HepG2 (cell line): ENCODE results near the gene FNDC3A. TPM values are rescaled to one million over a fixed set of nuclear protein-coding genes. Genes with fewer than 3 reads are reported as not detected.

ENCODE experiments used
- ATAC-seq: fragments of 200-7000 bp; cut with Tn5 transposase; 3 replicates; pipeline ENCODE4 v1.9.1; 2020; ENCODE audit warnings: mild to moderate bottlenecking, moderate library complexity
- Bru-seq: library from RNA; stranded (reverse); fragments of 400-500 nt; gene quantifications from one replicate; lab custom pipeline; 2021; lab: Mats Ljungman, UMichigan
- BruChase-seq, 2 experiments: library from RNA; stranded (reverse); fragments of 400-500 nt; gene quantifications; one replicate each; lab custom pipeline; 2021; lab: Mats Ljungman, UMichigan
- BruUV-seq: library from RNA; stranded (reverse); fragments of 400-500 nt; replicated peaks from 2 replicates; lab custom pipeline; 2021; lab: Mats Ljungman, UMichigan
- CTCF ChIA-PET: fragments of 300-600 bp; formaldehyde crosslinking; extraction: SDS; loops from one replicate; lab custom pipeline; 2021; ENCODE audit warnings: low total read pairs, inconsistent platforms, low intra/inter-chr PET ratio; lab: Yijun Ruan, JAX
- POLR2A ChIA-PET: fragments of 350-600 bp; sonication (Branson Sonifier 250); formaldehyde crosslinking; loops from one replicate; lab custom pipeline; 2020; ENCODE audit warnings: antibody characterized with exemption, inconsistent platforms; lab: Yijun Ruan, JAX
- DNase-seq: peaks from one replicate; pipeline ENCODE4 v3.0.0-alpha.2; 2015; ENCODE audit warnings: low spot score
- FAIRE-seq: peaks from 3 replicates; lab custom pipeline; 2011; peaks lifted over from hg19 to GRCh38; lab: Jason Lieb, UNC
- H2AFZ ChIP-seq: one replicate; pipeline ENCODE4 v1.6.1; 2011; ENCODE audit warnings: low read length, inconsistent platforms
- H3K27ac ChIP-seq: fragments of 300-600 bp; 3 replicates; pipeline ENCODE4 v1.8.0; 2011; ENCODE audit warnings: mixed run types, mild to moderate bottlenecking, mixed read lengths, low read length, inconsistent platforms; ENCODE audit not compliant: insufficient read depth; ENCODE audit errors: extremely low read length
- H3K27me3 ChIP-seq, 2 experiments: fragments of 200-600 bp in 1 of 2; 2 replicates in 1 of 2; 3 replicates in 1 of 2; pipeline versions ENCODE4 v1.6.0 to v1.8.0; 2011; ENCODE audit warnings: low read length in 2 of 2, mild to moderate bottlenecking in 2 of 2, moderate library complexity in 2 of 2, inconsistent platforms in 1 of 2; ENCODE audit not compliant: insufficient read depth in 2 of 2, control insufficient read depth in 1 of 2
- H3K36me3 ChIP-seq, 2 experiments: fragments of 200-600 bp in 1 of 2; replicated peaks in 1 of 2; 2 replicates in 1 of 2; 3 replicates in 1 of 2; pipeline versions ENCODE4 v1.5.1 to v1.8.0; 2011; ENCODE audit warnings: low read length in 2 of 2, inconsistent platforms in 1 of 2; ENCODE audit not compliant: insufficient read depth in 2 of 2, control insufficient read depth in 1 of 2
- H3K4me1 ChIP-seq: 2 replicates; pipeline ENCODE4 v1.5.1; 2012; ENCODE audit warnings: low read length, inconsistent platforms; ENCODE audit not compliant: insufficient read depth
- H3K4me2 ChIP-seq: 2 replicates; pipeline ENCODE4 v1.6.0; 2011; ENCODE audit warnings: low read depth, low read length, inconsistent platforms
- H3K4me3 ChIP-seq, 3 experiments: fragments of 200-600 bp in 1 of 3; sonication (generic), shearing (Covaris generic) in 1 of 3; replicated peaks in 1 of 3; 2 replicates each; pipeline ENCODE4 v1.5.1; 2011 to 2016; ENCODE audit warnings: low read length in 3 of 3, inconsistent platforms in 2 of 3, low read depth in 2 of 3, mild to moderate bottlenecking in 2 of 3, control low read depth in 1 of 3, mixed read lengths in 1 of 3; ENCODE audit not compliant: insufficient read depth in 1 of 3
- H3K79me2 ChIP-seq: one replicate; pipeline ENCODE4 v1.6.1; 2011; ENCODE audit warnings: low read length, inconsistent platforms; ENCODE audit not compliant: insufficient read depth
- H3K9ac ChIP-seq: 2 replicates; pipeline ENCODE4 v1.6.0; 2011; ENCODE audit warnings: mild to moderate bottlenecking, low read depth, low read length, inconsistent platforms; ENCODE audit not compliant: insufficient read depth
- H3K9me3 ChIP-seq: 2 replicates; pipeline ENCODE4 v1.5.1; 2012; ENCODE audit warnings: mild to moderate bottlenecking, low read length
- H4K20me1 ChIP-seq: 2 replicates; pipeline ENCODE4 v1.6.0; 2011; ENCODE audit warnings: inconsistent platforms, mild to moderate bottlenecking, low read length, moderate library complexity; ENCODE audit not compliant: insufficient read depth
- GATA4 ChIP-seq: sonication (generic); IDR thresholded peaks from 2 replicates; pipeline ENCODE4 v1.6.1; 2016; ENCODE audit warnings: antibody characterized with exemption, low read depth, borderline replicate concordance
- RCOR2 ChIP-seq: IDR thresholded peaks from 2 replicates; pipeline ENCODE4 v1.6.1; 2016; ENCODE audit warnings: missing biosample characterization, missing genetic modification reagents
- RNF219 ChIP-seq: sonication (generic); formaldehyde crosslinking; IDR thresholded peaks from 2 replicates; pipeline ENCODE4 v1.5.0; 2020; ENCODE audit warnings: mild to moderate bottlenecking, missing genetic modification reagents
- SIX1 ChIP-seq: sonication (generic); formaldehyde crosslinking; IDR thresholded peaks from 2 replicates; pipeline ENCODE4 v1.4.0; 2020; ENCODE audit warnings: missing genetic modification reagents, borderline replicate concordance
- XRCC5 ChIP-seq: fragments of 200-400 bp; formaldehyde crosslinking; optimal IDR thresholded peaks from 2 replicates; pipeline ENCODE3; 2017; ENCODE audit warnings: mild to moderate bottlenecking, low read length
- ZNF326 ChIP-seq: sonication (generic); formaldehyde crosslinking; IDR thresholded peaks from 2 replicates; pipeline ENCODE4 v1.4.0; 2020; ENCODE audit warnings: missing genetic modification reagents, borderline replicate concordance
- ZNF557 ChIP-seq: sonication (generic); formaldehyde crosslinking; IDR thresholded peaks from 2 replicates; pipeline ENCODE4 v1.4.0; 2020; ENCODE audit warnings: missing genetic modification reagents
- WGBS: methylation state at CpG from one replicate; pipeline ENCODE4 v1.1.6; 2017; ENCODE audit warnings: low lambda C conversion rate; 5-methylcytosine and 5-hydroxymethylcytosine counted together
- in situ Hi-C: cut with HindIII; loops from 2 replicates; pipeline ENCODE4 v1.10.0; 2017; ENCODE audit warnings: low pct_unique_long_range_greater_than_20kb; ENCODE audit not compliant: extremely low pct_ligation_motif_present
- intact Hi-C: fragments of 100-400 bp; cut with micrococcal nuclease; formaldehyde crosslinking; loops from one replicate; pipeline ENCODE4 v1.10.0; 2022; ENCODE audit not compliant: unreplicated experiment
- long read RNA-seq, 2 experiments: library from RNA in 1 of 2; library from polyadenylated mRNA in 1 of 2; stranded (forward) in 1 of 2; unstranded in 1 of 2; transcript quantifications; one replicate each; pipeline ENCODE4 v2.0.0, GENCODE V29; 2019 to 2022
- polyA minus RNA-seq, 3 experiments: library from RNA; depleted of rRNA, polyadenylated mRNA; stranded (reverse); fragments of >200 nt; gene quantifications; 2 replicates each; pipeline ENCODE4 v1.2.3, GENCODE V29; 2011; ENCODE audit warnings: low replicate concordance in 1 of 3
- polyA plus RNA-seq, 8 experiments: library from polyadenylated mRNA; depleted of rRNA in 3 of 8; stranded (reverse) in 7 of 8; unstranded in 1 of 8; fragments of >200 nt; fragmentation: Illumina TruSeq in 4 of 8; extraction: Trizol in 4 of 8; gene quantifications; 2 replicates each; pipeline versions ENCODE4 v1.2.1 to v1.2.3, GENCODE V29; 2011 to 2016; ENCODE audit warnings: low read depth in 4 of 8, missing spikeins in 1 of 8, mixed read lengths in 1 of 8; ENCODE audit not compliant: insufficient read depth in 1 of 8
- total RNA-seq, 5 experiments: library from RNA; depleted of rRNA; stranded (reverse); fragments of >200 nt; fragmentation: Illumina TruSeq; extraction: Trizol; gene quantifications; 2 replicates each; pipeline ENCODE4 v1.2.3, GENCODE V29; 2016; ENCODE audit warnings: low read depth in 1 of 5

FNDC3A gene, protein sequence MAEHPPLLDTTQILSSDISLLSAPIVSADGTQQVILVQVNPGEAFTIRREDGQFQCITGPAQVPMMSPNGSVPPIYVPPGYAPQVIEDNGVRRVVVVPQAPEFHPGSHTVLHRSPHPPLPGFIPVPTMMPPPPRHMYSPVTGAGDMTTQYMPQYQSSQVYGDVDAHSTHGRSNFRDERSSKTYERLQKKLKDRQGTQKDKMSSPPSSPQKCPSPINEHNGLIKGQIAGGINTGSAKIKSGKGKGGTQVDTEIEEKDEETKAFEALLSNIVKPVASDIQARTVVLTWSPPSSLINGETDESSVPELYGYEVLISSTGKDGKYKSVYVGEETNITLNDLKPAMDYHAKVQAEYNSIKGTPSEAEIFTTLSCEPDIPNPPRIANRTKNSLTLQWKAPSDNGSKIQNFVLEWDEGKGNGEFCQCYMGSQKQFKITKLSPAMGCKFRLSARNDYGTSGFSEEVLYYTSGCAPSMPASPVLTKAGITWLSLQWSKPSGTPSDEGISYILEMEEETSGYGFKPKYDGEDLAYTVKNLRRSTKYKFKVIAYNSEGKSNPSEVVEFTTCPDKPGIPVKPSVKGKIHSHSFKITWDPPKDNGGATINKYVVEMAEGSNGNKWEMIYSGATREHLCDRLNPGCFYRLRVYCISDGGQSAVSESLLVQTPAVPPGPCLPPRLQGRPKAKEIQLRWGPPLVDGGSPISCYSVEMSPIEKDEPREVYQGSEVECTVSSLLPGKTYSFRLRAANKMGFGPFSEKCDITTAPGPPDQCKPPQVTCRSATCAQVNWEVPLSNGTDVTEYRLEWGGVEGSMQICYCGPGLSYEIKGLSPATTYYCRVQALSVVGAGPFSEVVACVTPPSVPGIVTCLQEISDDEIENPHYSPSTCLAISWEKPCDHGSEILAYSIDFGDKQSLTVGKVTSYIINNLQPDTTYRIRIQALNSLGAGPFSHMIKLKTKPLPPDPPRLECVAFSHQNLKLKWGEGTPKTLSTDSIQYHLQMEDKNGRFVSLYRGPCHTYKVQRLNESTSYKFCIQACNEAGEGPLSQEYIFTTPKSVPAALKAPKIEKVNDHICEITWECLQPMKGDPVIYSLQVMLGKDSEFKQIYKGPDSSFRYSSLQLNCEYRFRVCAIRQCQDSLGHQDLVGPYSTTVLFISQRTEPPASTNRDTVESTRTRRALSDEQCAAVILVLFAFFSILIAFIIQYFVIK
- total RNA-seq (2016; rRNA removed; fragmentation: Illumina TruSeq; extraction: Trizol) (39.3 and 61.0 TPM in 2 replicates), polyA plus RNA-seq (2011; rRNA removed) (31.8 and 36.7 TPM in 2 replicates), polyA minus RNA-seq (2011; rRNA and poly(A)+ RNA removed; ENCODE audit: low replicate concordance) (119 and 137 TPM in 2 replicates), Bru-seq, nascent RNA (percentile 87 among the genes with signal in this experiment), BruChase-seq, experiment 1, labeled RNA remaining after a 6-hour chase (percentile 81 among the genes with signal in this experiment), BruChase-seq, experiment 2, labeled RNA remaining after a 2-hour chase (percentile 82 among the genes with signal in this experiment)
- 7.8 and 9.7 TPM in 2 replicates for total RNA-seq (2016; cell fraction: cytosol; rRNA removed; fragmentation: Illumina TruSeq; extraction: Trizol; ENCODE audit: low read depth)
- 38.3 and 56.1 TPM in 2 replicates for total RNA-seq (2016; cell fraction: insoluble cytoplasmic fraction; rRNA removed; fragmentation: Illumina TruSeq; extraction: Trizol)
- total RNA-seq (2016; cell fraction: membrane; rRNA removed; fragmentation: Illumina TruSeq; extraction: Trizol) = 15.7 and 18.0 TPM in 2 replicates
- 45.5 and 47.5 TPM in 2 replicates for total RNA-seq (2016; cell fraction: nucleus; rRNA removed; fragmentation: Illumina TruSeq; extraction: Trizol)
- polyA plus RNA-seq (2011; cell fraction: cytosol; rRNA removed) = 16.5 and 24.3 TPM in 2 replicates
- 21.7 and 24.6 TPM in 2 replicates for polyA plus RNA-seq (2011; cell fraction: nucleus; rRNA removed)
- polyA plus RNA-seq (2012) = 20.5 and 23.5 TPM in 2 replicates
- 0.87 and 1.1 TPM in 2 replicates for polyA plus RNA-seq (2016; cell fraction: cytosol; fragmentation: Illumina TruSeq; extraction: Trizol; ENCODE audit: low read depth)
- 38.9 and 40.1 TPM in 2 replicates for polyA plus RNA-seq (2016; cell fraction: insoluble cytoplasmic fraction; fragmentation: Illumina TruSeq; extraction: Trizol; ENCODE audit: low read depth)
- polyA plus RNA-seq (2016; cell fraction: membrane; fragmentation: Illumina TruSeq; extraction: Trizol; ENCODE audit: low read depth) = 5.3 and 6.2 TPM in 2 replicates
- polyA plus RNA-seq (2016; cell fraction: nucleus; fragmentation: Illumina TruSeq; extraction: Trizol; ENCODE audit: insufficient read depth, low read depth) = 44.7 and 50.0 TPM in 2 replicates
- 33.8 and 40.5 TPM in 2 replicates for polyA minus RNA-seq (2011; cell fraction: cytosol; rRNA and poly(A)+ RNA removed)
- 75.2 and 87.5 TPM in 2 replicates for polyA minus RNA-seq (2011; cell fraction: nucleus; rRNA and poly(A)+ RNA removed)
- long read RNA-seq, experiment 1, partial matches to known transcripts = 8 of 12 reads
- long read RNA-seq, experiment 1, other reads (novel, unspliced or antisense) = 4 of 12 reads
- long read RNA-seq, experiment 2, full-length matches to known transcripts = 4 of 44 reads
- long read RNA-seq, experiment 2, partial matches to known transcripts = 4 of 44 reads
- long read RNA-seq, experiment 2, other reads (novel, unspliced or antisense) = 36 of 44 reads

GRCh38 chr13:48975856-48976575 lies at the start of gene FNDC3A:
TSS of gene FNDC3A (plus strand) at chr13:48975912. CDS start at chr13:49006191, 30,279 bp downstream.
- H2AFZ ChIP-seq = peak within 1 kb of the TSS; percentile 71
- H3K9ac ChIP-seq = peak within 1 kb of the TSS; percentile 92
- DNase-seq (peak; percentile 67), FAIRE-seq (no peak), ATAC-seq (peak; percentile 91)
- ChIA-PET POLR2A (interaction anchor here (0.9 to 1.2 kb wide), 4 partner anchors 43 to 443 kb away, joined by 3 to 4 read pairs (median 4); partner anchors contain the start of gene RCBTB2), CTCF (no interaction called here)
- BruUV-seq = no TSS peak
- intact Hi-C loops (loop anchor here (10.0 kb wide), 1 partner anchor 139 kb away; no protein-coding TSS in a partner anchor), in situ Hi-C loops (no loop called here)
- peaks cover 8% of the 10 kb centered on the region; the same call in 1 of the 2 replicates for H3K9me3 ChIP-seq
- no peaks in the 10 kb centered on the region for H3K36me3 ChIP-seq
- peaks cover 44% of the 10 kb centered on the region for H3K79me2 ChIP-seq
- peaks cover 0 to 7% of the 10 kb centered on the region in 2 experiments; a peak in 2 of 5 replicates for H3K27me3 ChIP-seq
- peak within 1 kb of the TSS; percentile 92 for H3K4me2 ChIP-seq
- peaks cover 7% of the 10 kb centered on the region; the same call in 1 of the 2 replicates for H4K20me1 ChIP-seq
- WGBS = 4% methylated on average over 5 of the region's 86 CpGs
- H3K4me1 ChIP-seq = peaks cover 38% of the 10 kb centered on the region
- H3K4me3 ChIP-seq = peak within 1 kb of the TSS; percentile 88 to 92 (median 88)
- peak within 1 kb of the TSS; percentile 98 for H3K27ac ChIP-seq
- TF ChIP-seq ZNF557 (CRISPR knock-in tag) = no peak
- TF ChIP-seq GATA4 = 0 out of 2 replicates have a peak, but pooled peaks have one; percentile 30
- TF ChIP-seq XRCC5 = no peak
- TF ChIP-seq RCOR2 (CRISPR knock-in tag) = 0 out of 2 replicates have a peak, but pooled peaks have one; percentile 7
- TF ChIP-seq RNF219 = peak; percentile 73; the same call in 1 of the 2 replicates
- TF ChIP-seq ZNF326 (CRISPR knock-in tag) = no peak
- TF ChIP-seq SIX1 = no peak
